Suprapubic skin (tissue), 3 donors: Measurements from ENCODE around the gene MINDY2.

Experiments used
- CTCF ChIP-seq, 2 donors: fragments of 200-600 bp in 1 of 2; fragments of 450-650 bp in 1 of 2; sonication (generic) in 1 of 2; IDR thresholded peaks; one replicate each; pipeline ENCODE4 v1.5.1; 2016 to 2019; ENCODE audit warnings: antibody characterized with exemption in 2 of 2, mild to moderate bottlenecking in 1 of 2, moderate library complexity in 1 of 2
- EP300 ChIP-seq: sonication (generic); formaldehyde crosslinking; IDR thresholded peaks from one replicate; pipeline ENCODE4 v1.6.1; 2017; ENCODE audit warnings: antibody characterized with exemption

DNA sequence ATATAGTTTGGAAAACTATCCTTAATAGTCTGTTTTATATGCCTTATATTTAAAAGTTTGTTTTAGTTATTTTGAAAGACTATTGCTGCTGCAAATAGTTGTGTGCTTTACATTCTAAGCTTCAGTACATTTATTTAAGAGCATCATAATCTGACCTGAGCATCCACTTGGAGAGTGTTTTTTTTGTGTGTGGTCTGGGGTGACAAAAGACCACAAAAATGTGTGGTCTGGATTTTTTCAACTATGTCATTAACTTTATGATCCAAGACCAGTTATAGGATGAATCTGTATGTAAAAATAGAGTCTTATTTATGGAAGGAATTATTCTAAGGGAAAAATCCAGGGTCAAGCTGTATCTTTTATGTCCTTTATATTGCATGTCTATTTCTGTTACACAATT, 85.0 kb downstream of the MINDY2 start:
- TF ChIP-seq CTCF (IDR thresholded peaks at IDR 0.05) (no peak), EP300 (no peak)
